SK-N-MC (cell line): ENCODE results near the gene PLEKHM3.

Experiments
- EZH2 ChIP-seq: fragments of 200-600 bp; sonication (generic); IDR thresholded peaks from one replicate; pipeline ENCODE4 v1.6.1; 2017; ENCODE audit warnings: antibody characterized with exemption
- FOXP2 ChIP-seq: optimal IDR thresholded peaks from 2 replicates; pipeline ENCODE3; 2011; ENCODE audit warnings: mild to moderate bottlenecking, moderate library complexity; ENCODE audit not compliant: insufficient read depth; ENCODE audit errors: extremely low read length, control extremely low read depth
- POLR2AphosphoS5 ChIP-seq: IDR thresholded peaks from 2 replicates; pipeline ENCODE4 v1.6.1; 2012; ENCODE audit warnings: mild to moderate bottlenecking, low read depth, low read length, borderline replicate concordance

GRCh38 chr2:208072250-208072892 lies 47.0 kb upstream of the PLEKHM3 start:
- no peak for TF ChIP-seq EZH2
- TF ChIP-seq POLR2AphosphoS5: no peak
- TF ChIP-seq FOXP2: no peak
